ENCODE data around the gene ELMO1. TPM values are rescaled to one million over a fixed set of nuclear protein-coding genes. Genes with fewer than 3 reads are reported as not detected.

The ELMO1 gene
- total and polyA plus RNA-seq, 9 donors, result 8.9 to 48.9 (median 28.0) TPM

- H3K36me3 ChIP-seq, result no peaks in the 10 kb centered on the region
- no peak for TF ChIP-seq POLR2A (IDR thresholded peaks at IDR 0.05)
- TF ChIP-seq EP300 (IDR thresholded peaks at IDR 0.05), result no peak
- no peak for TF ChIP-seq CTCF (IDR thresholded peaks at IDR 0.05)
- no peaks in the 10 kb centered on the region for H3K4me1 ChIP-seq (ENCODE audit: insufficient read depth)
- no peak for DNase-seq
- no peak overlapping the region for H3K4me3 ChIP-seq
- intact Hi-C loops (cut with DNase I), result no loop called here
- WGBS, 3 donors, result 83 to 90% (median 85%) methylated on average over 6 of the region's 6 CpGs
- no peaks in the 10 kb centered on the region for H3K27me3 ChIP-seq
- H3K27ac ChIP-seq, result no peak overlapping the region
- H3K9me3 ChIP-seq, result no peaks in the 10 kb centered on the region
Measured at GRCh38 chr7:37269711-37270508, 178.8 kb downstream of the ELMO1 start.

- 96 to 97% (median 97%) methylated on average over 8 of the region's 8 CpGs for WGBS, 3 donors
- H3K9me3 ChIP-seq, result no peaks in the 10 kb centered on the region
- H3K4me3 ChIP-seq, result no peak overlapping the region
- no peaks in the 10 kb centered on the region for H3K4me1 ChIP-seq (ENCODE audit: insufficient read depth)
- intact Hi-C loops (cut with DNase I), result no loop called here
- no peak overlapping the region for H3K27ac ChIP-seq
- no peak for DNase-seq
- TF ChIP-seq CTCF (IDR thresholded peaks at IDR 0.05), result no peak
- no peak for TF ChIP-seq EP300 (IDR thresholded peaks at IDR 0.05)
- TF ChIP-seq POLR2A (IDR thresholded peaks at IDR 0.05), result no peak
- H3K27me3 ChIP-seq, result no peaks in the 10 kb centered on the region
- no peaks in the 10 kb centered on the region for H3K36me3 ChIP-seq
Measured at GRCh38 chr7:37267251-37267650, 181.4 kb downstream of the ELMO1 start.

- no peaks in the 10 kb centered on the region for H3K36me3 ChIP-seq
- 89 to 91% (median 90%) methylated on average over 7 of the region's 7 CpGs for WGBS, 3 donors
- H3K27ac ChIP-seq, result no peak overlapping the region
- no peak for TF ChIP-seq EP300 (IDR thresholded peaks at IDR 0.05)
- TF ChIP-seq POLR2A (IDR thresholded peaks at IDR 0.05), result no peak
- no peak for TF ChIP-seq CTCF (IDR thresholded peaks at IDR 0.05)
- H3K9me3 ChIP-seq, result no peaks in the 10 kb centered on the region
- no peaks in the 10 kb centered on the region for H3K4me1 ChIP-seq (ENCODE audit: insufficient read depth)
- H3K4me3 ChIP-seq, result no peak overlapping the region
- intact Hi-C loops (cut with DNase I), result no loop called here
- no peak for DNase-seq
- no peaks in the 10 kb centered on the region for H3K27me3 ChIP-seq
Measured at GRCh38 chr7:37265876-37266275, 182.8 kb downstream of the ELMO1 start.

- DNase-seq, result no peak
- H3K4me1 ChIP-seq (ENCODE audit: insufficient read depth), result peaks cover 2% of the 10 kb centered on the region
- H3K36me3 ChIP-seq, result no peaks in the 10 kb centered on the region
- TF ChIP-seq CTCF (IDR thresholded peaks at IDR 0.05) (no peak), EP300 (IDR thresholded peaks at IDR 0.05) (no peak), POLR2A (IDR thresholded peaks at IDR 0.05) (no peak)
- WGBS, 3 donors, result 87 to 93% (median 90%) methylated on average over 1 of the region's 1 CpG
- no peak overlapping the region for H3K4me3 ChIP-seq
- H3K27me3 ChIP-seq, result no peaks in the 10 kb centered on the region
- intact Hi-C loops (cut with DNase I), result no loop called here
- H3K27ac ChIP-seq, result no peak overlapping the region
- no peaks in the 10 kb centered on the region for H3K9me3 ChIP-seq
Measured at GRCh38 chr7:37265006-37265405, 183.7 kb downstream of the ELMO1 start.

All from ovary (tissue), 9 donors.